H1 (cell line): ENCODE data around the gene ANKFN1. TPM values are rescaled to one million over a fixed set of nuclear protein-coding genes. Genes with fewer than 3 reads are reported as not detected.

Experiments used
- CTCF ChIA-PET: fragments of 300-600 bp; sonication (Branson Sonifier 250); formaldehyde crosslinking; loops from one replicate; lab custom pipeline; 2021; ENCODE audit not compliant: partially characterized antibody; lab: Charles Lee
- POLR2A ChIA-PET: fragments of 300-600 bp; sonication (Branson Sonifier 250); formaldehyde crosslinking; loops from one replicate; lab custom pipeline; 2021; ENCODE audit warnings: inconsistent platforms; ENCODE audit not compliant: partially characterized antibody; lab: Charles Lee
- DNase-seq, 2 experiments: peaks; one replicate each; pipeline versions ENCODE4 v3.0.0 to v3.0.0-alpha.2; 2010 to 2022; ENCODE audit warnings: low spot score in 2 of 2, low read depth in 1 of 2, mixed read lengths in 1 of 2
- FAIRE-seq: peaks from 2 replicates; lab custom pipeline; 2011; peaks lifted over from hg19 to GRCh38; lab: Jason Lieb, UNC
- H2AFZ ChIP-seq: 2 replicates; pipeline ENCODE4 v1.8.1; 2012; ENCODE audit warnings: low read length, inconsistent platforms
- H2AK5ac ChIP-seq: 2 replicates; pipeline ENCODE4 v1.6.1; 2013; ENCODE audit warnings: low read depth, low read length
- H2BK120ac ChIP-seq: replicated peaks from 2 replicates; pipeline ENCODE3; 2013; ENCODE audit warnings: low read depth, low read length, inconsistent platforms
- H2BK12ac ChIP-seq: 2 replicates; pipeline ENCODE4 v1.6.1; 2013; ENCODE audit warnings: low read depth, low read length
- H2BK15ac ChIP-seq: 2 replicates; pipeline ENCODE4 v1.6.1; 2013; ENCODE audit warnings: low read length
- H2BK20ac ChIP-seq: 2 replicates; pipeline ENCODE4 v1.6.1; 2013; ENCODE audit warnings: low read length
- H2BK5ac ChIP-seq: 2 replicates; pipeline ENCODE4 v1.6.1; 2013; ENCODE audit warnings: low read depth, low read length
- H3K14ac ChIP-seq: 2 replicates; pipeline ENCODE4 v1.6.1; 2013; ENCODE audit warnings: inconsistent platforms; ENCODE audit not compliant: insufficient read length
- H3K18ac ChIP-seq: 2 replicates; pipeline ENCODE4 v1.6.1; 2013; ENCODE audit warnings: low read length; ENCODE audit errors: extremely low read depth
- H3K23ac ChIP-seq: 2 replicates; pipeline ENCODE4 v1.6.1; 2013; ENCODE audit warnings: inconsistent platforms; ENCODE audit not compliant: insufficient read length
- H3K23me2 ChIP-seq: 2 replicates; pipeline ENCODE4 v1.6.1; 2013; ENCODE audit warnings: low read depth, low read length
- H3K27ac ChIP-seq: 2 replicates; pipeline ENCODE4 v1.6.1; 2011; ENCODE audit warnings: low read depth, low read length, inconsistent platforms
- H3K27me3 ChIP-seq, 4 experiments: replicated peaks in 1 of 4; 1 replicate in 1 of 4; 2 replicates in 3 of 4; pipeline versions ENCODE4 v1.6.1 to v1.8.1; 2011 to 2013; ENCODE audit warnings: low read length in 3 of 4, mild to moderate bottlenecking in 3 of 4, inconsistent platforms in 2 of 4, mixed read lengths in 2 of 4, moderate library complexity in 1 of 4; ENCODE audit not compliant: control insufficient read depth in 3 of 4, insufficient read depth in 3 of 4; ENCODE audit errors: extremely low read depth in 1 of 4
- H3K36me3 ChIP-seq, 4 experiments: 2 replicates each; pipeline versions ENCODE4 v1.6.1 to v1.8.1; 2011 to 2013; ENCODE audit warnings: mild to moderate bottlenecking in 4 of 4, low read length in 3 of 4, moderate library complexity in 2 of 4, control low read depth in 1 of 4, inconsistent platforms in 1 of 4; ENCODE audit not compliant: insufficient read depth in 4 of 4, control insufficient read depth in 2 of 4
- H3K4ac ChIP-seq: replicated peaks from 2 replicates; pipeline ENCODE3; 2013; ENCODE audit warnings: low read length, low read depth, mixed read lengths, inconsistent platforms; ENCODE audit not compliant: insufficient read length
- H3K4me1 ChIP-seq, 4 experiments: replicated peaks in 1 of 4; 1 replicate in 1 of 4; 2 replicates in 3 of 4; pipeline versions ENCODE4 v1.6.1 to v1.8.1; 2011 to 2013; ENCODE audit warnings: low read length in 3 of 4, inconsistent platforms in 2 of 4, mixed read lengths in 1 of 4; ENCODE audit not compliant: insufficient read depth in 4 of 4, control insufficient read depth in 3 of 4
- H3K4me2 ChIP-seq, 2 experiments: 2 replicates each; pipeline versions ENCODE4 v1.6.1 to v1.8.1; 2011 to 2013; ENCODE audit warnings: low read depth in 2 of 2, low read length in 2 of 2, control low read depth in 1 of 2, inconsistent platforms in 1 of 2, mild to moderate bottlenecking in 1 of 2; ENCODE audit not compliant: insufficient read depth in 1 of 2
- H3K4me3 ChIP-seq, 4 experiments: fragments of 200-600, 300-600 bp in 1 of 4; sonication (generic), shearing (Covaris generic), sonication (Bioruptor Twin) in 1 of 4; 2 replicates each; pipeline versions ENCODE4 v1.5.1 to v1.8.1; 2011 to 2016; ENCODE audit warnings: low read length in 4 of 4, low read depth in 3 of 4, control low read depth in 2 of 4, inconsistent platforms in 2 of 4, mild to moderate bottlenecking in 2 of 4, mixed read lengths in 1 of 4, moderate library complexity in 1 of 4; ENCODE audit not compliant: insufficient read depth in 2 of 4; ENCODE audit errors: extremely low read depth in 1 of 4
- H3K56ac ChIP-seq: replicated peaks from 2 replicates; pipeline ENCODE3; 2013; ENCODE audit warnings: low read depth, mild to moderate bottlenecking, mixed read lengths, low read length, inconsistent platforms; ENCODE audit not compliant: insufficient read length
- H3K79me1 ChIP-seq: 2 replicates; pipeline ENCODE4 v1.6.1; 2013; ENCODE audit warnings: low read depth, low read length, control low read depth
- H3K79me2 ChIP-seq, 2 experiments: 2 replicates each; pipeline versions ENCODE4 v1.6.1 to v1.8.1; 2012 to 2013; ENCODE audit warnings: low read length in 2 of 2, mild to moderate bottlenecking in 2 of 2, inconsistent platforms in 1 of 2; ENCODE audit not compliant: insufficient read depth in 2 of 2, control insufficient read depth in 1 of 2
- H3K9ac ChIP-seq, 4 experiments: replicated peaks in 1 of 4; 1 replicate in 1 of 4; 2 replicates in 3 of 4; pipeline versions ENCODE4 v1.6.1 to v1.8.1; 2011 to 2013; ENCODE audit warnings: low read depth in 3 of 4, low read length in 3 of 4, control low read depth in 2 of 4, mild to moderate bottlenecking in 2 of 4, moderate library complexity in 2 of 4, inconsistent platforms in 1 of 4; ENCODE audit errors: extremely low read depth in 1 of 4
- H3K9me3 ChIP-seq, 2 experiments: 2 replicates each; pipeline versions ENCODE4 v1.6.1 to v1.8.1; 2012 to 2013; ENCODE audit warnings: mild to moderate bottlenecking in 2 of 2, moderate library complexity in 2 of 2, control low read depth in 1 of 2, inconsistent platforms in 1 of 2, low read depth in 1 of 2, low read length in 1 of 2, mixed read lengths in 1 of 2; ENCODE audit not compliant: insufficient read depth in 2 of 2
- H4K20me1 ChIP-seq, 2 experiments: replicated peaks in 1 of 2; 2 replicates each; pipeline versions ENCODE3 to v1.8.1; 2011 to 2013; ENCODE audit warnings: inconsistent platforms in 2 of 2, low read length in 2 of 2, mild to moderate bottlenecking in 1 of 2; ENCODE audit not compliant: insufficient read depth in 2 of 2, control insufficient read depth in 1 of 2
- H4K5ac ChIP-seq: 2 replicates; pipeline ENCODE4 v1.6.1; 2013; ENCODE audit warnings: low read length, low read depth, mixed read lengths, inconsistent platforms; ENCODE audit not compliant: insufficient read length
- H4K8ac ChIP-seq: 2 replicates; pipeline ENCODE4 v1.8.0; 2013; ENCODE audit warnings: mild to moderate bottlenecking, moderate library complexity, low read length, inconsistent platforms; ENCODE audit not compliant: insufficient read depth; ENCODE audit errors: extremely low read depth
- H4K91ac ChIP-seq: replicated peaks from 2 replicates; pipeline ENCODE3; 2013; ENCODE audit warnings: low read length, mixed read lengths, inconsistent platforms; ENCODE audit not compliant: insufficient read length
- CTCF ChIP-seq, 3 experiments: IDR thresholded peaks; 1 replicate in 2 of 3; 2 replicates in 1 of 3; pipeline versions ENCODE4 v1.5.1 to v1.6.1; 2011; ENCODE audit warnings: low read length in 3 of 3, mild to moderate bottlenecking in 3 of 3, inconsistent platforms in 2 of 3, low read depth in 1 of 3, moderate library complexity in 1 of 3; ENCODE audit not compliant: insufficient read depth in 1 of 3; ENCODE audit errors: control extremely low read depth in 1 of 3
- EZH2 ChIP-seq: fragments of 200-600 bp; sonication (generic); IDR thresholded peaks from 2 replicates; pipeline ENCODE4 v1.7.1; 2012; ENCODE audit warnings: low read depth, mild to moderate bottlenecking, moderate library complexity, low read length, inconsistent platforms; ENCODE audit not compliant: severe bottlenecking
- GABPA ChIP-seq: IDR thresholded peaks from 2 replicates; pipeline ENCODE4 v1.6.1; 2011; ENCODE audit warnings: mild to moderate bottlenecking, low read length, moderate library complexity, borderline replicate concordance; ENCODE audit not compliant: insufficient read depth
- GTF2F1 ChIP-seq: IDR thresholded peaks from 2 replicates; pipeline ENCODE4 v1.6.1; 2012; ENCODE audit warnings: low read depth, low read length, improper control_type of control experiment, borderline replicate concordance
- WGBS, 2 experiments: shearing (Covaris generic) in 1 of 2; methylation state at CpG; one replicate each; pipeline versions ENCODE4 v1.1.6 to v1.1.7; 2013 to 2015; ENCODE audit warnings: low lambda C conversion rate in 2 of 2, mixed read lengths in 2 of 2, inconsistent platforms in 1 of 2, low coverage in 1 of 2, missing lambda C conversion rate in 1 of 2; ENCODE audit not compliant: insufficient replicate concordance in 2 of 2, insufficient coverage in 1 of 2, insufficient read length in 1 of 2; ENCODE audit errors: extremely low coverage in 1 of 2, missing lambda C conversion rate in 1 of 2; 5-methylcytosine and 5-hydroxymethylcytosine counted together
- polyA plus RNA-seq, 7 experiments: library from polyadenylated mRNA; depleted of rRNA in 3 of 7; stranded (reverse) in 5 of 7; unstranded in 2 of 7; fragments of >200 nt in 5 of 7; fragments of 200-250 nt in 2 of 7; gene quantifications; 1 replicate in 5 of 7; 2 replicates in 1 of 7; 4 replicates in 1 of 7; pipeline versions ENCODE4 v1.2.1 to v1.2.3, GENCODE V29; 2011 to 2013; ENCODE audit warnings: missing spikeins in 2 of 7, mixed read lengths in 2 of 7
- total RNA-seq: library from RNA; stranded (reverse); fragmentation: NEBNext Ultra II Directional; extraction: Animal tissue kit (Norgen Biotek cat#: 25700); gene quantifications from 2 replicates; pipeline ENCODE4 v1.2.1, GENCODE V29; 2021

Gene ANKFN1
- total and polyA plus RNA-seq, 2 of the 8 experiments (the other 6 are each of a cell fraction or from before 2014, with no cell fraction given): not detected

GRCh38 chr17:56407086-56407485, 253.8 kb downstream of the ANKFN1 start:
- Histone ChIP-seq H2BK15ac (no peak overlapping the region), H3K4ac (no peak overlapping the region), H2AK5ac (no peak overlapping the region), H2BK5ac (no peak overlapping the region), H3K18ac (no peak overlapping the region), H3K27ac (no peak overlapping the region), H3K4me3 (no peak overlapping the region), H3K9ac (no peak overlapping the region), H3K27me3 (no peaks in the 10 kb centered on the region), H4K5ac (no peak overlapping the region), H3K36me3 (no peaks in the 10 kb centered on the region), H2AFZ (no peak overlapping the region), H2BK20ac (no peak overlapping the region), H3K56ac (no peak overlapping the region), H3K79me2 (no peaks in the 10 kb centered on the region), H2BK12ac (no peak overlapping the region), H3K79me1 (no peaks in the 10 kb centered on the region), H3K23ac (no peak overlapping the region), H4K20me1 (no peaks in the 10 kb centered on the region), H3K9me3 (no peaks in the 10 kb centered on the region), H4K8ac (no peak overlapping the region), H4K91ac (no peak overlapping the region), H3K14ac (no peak overlapping the region), H3K23me2 (no peaks in the 10 kb centered on the region), H2BK120ac (no peak overlapping the region), H3K4me2 (no peak overlapping the region), H3K4me1 (no peaks in the 10 kb centered on the region)
- FAIRE-seq (no peak), DNase-seq (no peak)
- TF ChIP-seq GABPA: no peak
- TF ChIP-seq GTF2F1: no peak
- no peak for TF ChIP-seq CTCF (IDR thresholded peaks at IDR 0.05; ENCODE audit: control extremely low read depth in 1 of 3, insufficient read depth in 1 of 3, low read depth in 1 of 3, low read length in 3 of 3)
- no peak for TF ChIP-seq EZH2
- 95% methylated on average over 1 of the region's 1 CpG; no CpG with 5 or more reads in 1 of the 2 experiments for WGBS, 2 experiments
- ChIA-PET POLR2A (no interaction called here), CTCF (interaction anchor here (0.6 to 1.3 kb wide), 2 partner anchors 56 to 71 kb away, joined by 3 to 5 read pairs; no protein-coding TSS in a partner anchor)
